Measurements from ENCODE around the gene DMRT2. TPM values are rescaled to one million over a fixed set of nuclear protein-coding genes. Genes with fewer than 3 reads are reported as not detected.

The DMRT2 gene
- total RNA-seq, 1 experiment from 2014 or later: not detected

DNA sequence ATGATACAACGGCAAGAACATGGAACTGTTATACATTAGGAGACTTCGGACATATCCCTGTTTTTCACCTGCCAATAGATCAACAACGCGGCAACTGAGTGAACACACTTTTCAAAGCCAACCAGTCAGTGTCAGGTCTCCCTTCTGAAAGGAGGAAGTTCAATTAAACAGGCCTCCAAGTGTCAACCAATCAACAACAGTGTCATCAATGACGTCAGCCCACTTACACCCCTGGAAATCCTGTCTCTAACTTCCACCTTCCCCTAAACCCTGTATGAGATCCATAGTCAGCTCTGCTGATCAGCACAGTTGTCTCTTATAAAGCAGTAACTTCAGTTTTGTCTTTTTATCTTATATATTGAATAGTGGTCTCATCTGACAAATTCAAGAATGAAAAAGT lies 37.1 kb upstream of the DMRT2 start:
- Histone ChIP-seq H4K91ac (ENCODE audit: insufficient read length, low read depth, low read length) (no peak overlapping the region), H4K20me1 (ENCODE audit: control insufficient read depth, insufficient read depth, insufficient read length) (no peaks in the 10 kb centered on the region), H2AFZ (ENCODE audit: low read length) (no peak overlapping the region), H3K27ac (ENCODE audit: insufficient read length, low read depth, low read length) (no peak overlapping the region), H2BK15ac (ENCODE audit: low read depth, low read length) (no peak overlapping the region), H2BK12ac (ENCODE audit: insufficient read length, low read depth, low read length) (no peak overlapping the region), H3K23me2 (ENCODE audit: insufficient read length, low read depth, low read length, poor library complexity, severe bottlenecking) (no peaks in the 10 kb centered on the region), H2BK20ac (ENCODE audit: low read depth, low read length, poor library complexity, severe bottlenecking) (no peak overlapping the region), H3K27me3 (ENCODE audit: insufficient read depth, low read length) (no peaks in the 10 kb centered on the region), H3K14ac (ENCODE audit: insufficient read depth, low read length) (no peak overlapping the region), H3K9me3 (ENCODE audit: control insufficient read depth, low read depth, low read length) (no peaks in the 10 kb centered on the region), H3K4ac (ENCODE audit: low read depth, low read length) (no peak overlapping the region), H2BK5ac (ENCODE audit: insufficient read length, low read length) (no peak overlapping the region), H2BK120ac (ENCODE audit: low read depth, low read length, poor library complexity, severe bottlenecking) (no peak overlapping the region), H3K79me2 (ENCODE audit: insufficient read depth, low read length) (no peaks in the 10 kb centered on the region), H3K23ac (ENCODE audit: insufficient read length, low read depth, low read length) (no peak overlapping the region), H3K18ac (ENCODE audit: insufficient read length, low read depth, low read length) (no peak overlapping the region), H3K56ac (ENCODE audit: insufficient read length, low read depth, low read length) (no peak overlapping the region), H3T11ph (ENCODE audit: low read length) (no peak overlapping the region), H3K4me2 (ENCODE audit: insufficient read depth, insufficient read length, low read length) (no peak overlapping the region), H3K79me1 (ENCODE audit: insufficient read depth, low read depth, low read length, poor library complexity, severe bottlenecking) (no peaks in the 10 kb centered on the region), H2AK5ac (ENCODE audit: insufficient read length, low read length) (no peak overlapping the region), H3K9ac (ENCODE audit: extremely low read depth, insufficient read length, low read length) (no peak overlapping the region), H4K5ac (ENCODE audit: insufficient read length, low read depth, low read length) (no peak overlapping the region), H4K8ac (replicated peaks; ENCODE audit: insufficient read length, low read depth, low read length) (no peak overlapping the region), H3K4me1 (ENCODE audit: insufficient read depth, low read length) (0 out of 2 replicates have a peak, but pooled peaks cover 2% of the 10 kb centered on the region)
- no peak overlapping the region for H3K27ac Mint-ChIP-seq
- H3K9me3 Mint-ChIP-seq: peaks cover 0 to 5% of the 10 kb centered on the region in 2 experiments; a peak in 2 of 5 replicates
- peaks cover 0 to 8% of the 10 kb centered on the region in 2 experiments; a peak in 2 of 4 replicates for H3K4me1 Mint-ChIP-seq
- no CpG with 5 or more reads among the region's 5 CpGs for WGBS (ENCODE audit: extremely low coverage, insufficient read length, low lambda C conversion rate)
- no peak for TF ChIP-seq CTCF (conservative IDR thresholded peaks at IDR 0.05)
- no peak for DNase-seq
- no peaks in the 10 kb centered on the region for H3K36me3 Mint-ChIP-seq (ENCODE audit: insufficient read depth in 1 of 3, low read depth in 3 of 3)
- no peak overlapping the region for H3K4me3 Mint-ChIP-seq
- H3K27me3 Mint-ChIP-seq (ENCODE audit: low read depth): peaks cover 35% of the 10 kb centered on the region
